Kidney (tissue), 14 donors: ENCODE results near the gene ROR2. TPM values are rescaled to one million over a fixed set of nuclear protein-coding genes. Genes with fewer than 3 reads are reported as not detected.

Experiments used
- DNase-seq, 5 donors: peaks; one replicate each; pipeline ENCODE4 v3.0.0-alpha.2; 2013 to 2020
- FAIRE-seq: peaks from 2 replicates; lab custom pipeline; 2012; peaks lifted over from hg19 to GRCh38; lab: Jason Lieb, UNC
- H3K27ac ChIP-seq, 2 donors: one replicate each; pipeline ENCODE4 v1.7.0; 2013; ENCODE audit warnings: low read depth in 2 of 2, low read length in 2 of 2, inconsistent platforms in 1 of 2
- H3K27me3 ChIP-seq: one replicate; pipeline ENCODE4 v1.7.1; 2013; ENCODE audit warnings: low read length, inconsistent platforms; ENCODE audit not compliant: control insufficient read depth, insufficient read depth
- H3K36me3 ChIP-seq, 3 donors: one replicate each; pipeline versions ENCODE4 v1.7.0 to v1.7.1; 2013; ENCODE audit warnings: low read length in 3 of 3, control low read depth in 1 of 3, inconsistent platforms in 1 of 3; ENCODE audit not compliant: insufficient read depth in 3 of 3, control insufficient read depth in 2 of 3
- H3K4me1 ChIP-seq, 3 donors: one replicate each; pipeline versions ENCODE4 v1.7.0 to v1.7.1; 2013; ENCODE audit warnings: low read length in 3 of 3, inconsistent platforms in 1 of 3, low read depth in 1 of 3; ENCODE audit not compliant: control insufficient read depth in 2 of 3, insufficient read depth in 2 of 3
- H3K4me3 ChIP-seq, 3 donors: one replicate each; pipeline versions ENCODE4 v1.7.0 to v1.8.1; 2013; ENCODE audit warnings: low read length in 3 of 3, control low read depth in 1 of 3, inconsistent platforms in 1 of 3
- H3K9ac ChIP-seq, 3 donors: one replicate each; pipeline versions ENCODE4 v1.7.0 to v1.7.1; 2013; ENCODE audit warnings: low read length in 3 of 3, control low read depth in 1 of 3, inconsistent platforms in 1 of 3
- H3K9me3 ChIP-seq, 3 donors: one replicate each; pipeline versions ENCODE4 v1.7.0 to v1.7.1; 2013; ENCODE audit warnings: low read length in 3 of 3, control low read depth in 1 of 3, inconsistent platforms in 1 of 3; ENCODE audit not compliant: control insufficient read depth in 2 of 3, insufficient read depth in 1 of 3
- intact Hi-C: fragments of 100-400 bp; cut with DNase I; formaldehyde crosslinking; loops from one replicate; pipeline ENCODE4 v1.11.1; 2022
- polyA plus RNA-seq: library from polyadenylated mRNA; stranded (reverse); fragments of 350-450 nt; fragmentation: Illumina TruSeq; extraction: RNeasy Lipid Tissue Mini Kit (QIAGEN cat#74804); gene quantifications from one replicate; pipeline ENCODE4 v1.2.3, GENCODE V29; 2014; ENCODE audit warnings: low read depth, low replicate concordance; ENCODE audit not compliant: insufficient read depth
- total RNA-seq: library from RNA; stranded (reverse); fragmentation: NEBNext Ultra II Directional; extraction: Animal tissue kit (Norgen Biotek cat#: 25700); gene quantifications from one replicate; pipeline ENCODE4 v1.2.1, GENCODE V29; 2021
- TF ChIP-seq, protein P1 (sequence below): IDR thresholded peaks from 3 replicates; pipeline ENCODE4 v1.5.1; 2012; ENCODE audit warnings: mild to moderate bottlenecking, moderate library complexity, borderline replicate concordance; ENCODE audit not compliant: insufficient read depth; ENCODE audit errors: extremely low read depth
- donor health status: control.
- donor health status: control.
- donor health status: control.
- donor health status: control.
- donor health status: control.
- donor health status: DM: yes; HTN: yes; CAD: no.
- donor health status: Normal renal cell carcinoma (clear cell type).

The ROR2 gene
- total and polyA plus RNA-seq, 2 donors from 2014 or later: 1.5 to 5.7 TPM

DNA sequence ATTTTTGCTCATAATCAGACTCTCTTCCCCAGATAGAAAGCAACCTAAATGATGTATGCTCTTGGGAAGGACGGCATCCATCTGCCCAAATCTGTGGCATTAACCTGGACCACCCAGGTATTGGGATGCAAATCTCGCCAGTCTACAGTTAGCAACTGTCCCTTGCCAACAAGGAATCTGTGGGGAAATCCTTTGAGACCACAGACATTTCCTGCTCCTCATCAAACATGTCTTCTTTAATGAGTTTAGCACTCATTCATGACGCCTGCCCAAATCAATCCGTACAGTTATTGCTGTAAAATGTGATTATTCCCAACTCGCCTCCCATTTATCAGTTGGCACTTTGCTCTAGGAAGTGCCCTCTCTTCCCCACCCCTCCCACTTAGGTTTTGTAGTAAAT, 7.8 kb downstream of the ROR2 start:
- TF ChIP-seq, protein P1, sequence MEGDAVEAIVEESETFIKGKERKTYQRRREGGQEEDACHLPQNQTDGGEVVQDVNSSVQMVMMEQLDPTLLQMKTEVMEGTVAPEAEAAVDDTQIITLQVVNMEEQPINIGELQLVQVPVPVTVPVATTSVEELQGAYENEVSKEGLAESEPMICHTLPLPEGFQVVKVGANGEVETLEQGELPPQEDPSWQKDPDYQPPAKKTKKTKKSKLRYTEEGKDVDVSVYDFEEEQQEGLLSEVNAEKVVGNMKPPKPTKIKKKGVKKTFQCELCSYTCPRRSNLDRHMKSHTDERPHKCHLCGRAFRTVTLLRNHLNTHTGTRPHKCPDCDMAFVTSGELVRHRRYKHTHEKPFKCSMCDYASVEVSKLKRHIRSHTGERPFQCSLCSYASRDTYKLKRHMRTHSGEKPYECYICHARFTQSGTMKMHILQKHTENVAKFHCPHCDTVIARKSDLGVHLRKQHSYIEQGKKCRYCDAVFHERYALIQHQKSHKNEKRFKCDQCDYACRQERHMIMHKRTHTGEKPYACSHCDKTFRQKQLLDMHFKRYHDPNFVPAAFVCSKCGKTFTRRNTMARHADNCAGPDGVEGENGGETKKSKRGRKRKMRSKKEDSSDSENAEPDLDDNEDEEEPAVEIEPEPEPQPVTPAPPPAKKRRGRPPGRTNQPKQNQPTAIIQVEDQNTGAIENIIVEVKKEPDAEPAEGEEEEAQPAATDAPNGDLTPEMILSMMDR: no peak
- no peaks in the 10 kb centered on the region for H3K36me3 ChIP-seq
- DNase-seq: no peak
- no peaks in the 10 kb centered on the region for H3K27me3 ChIP-seq
- no peak overlapping the region for H3K27ac ChIP-seq
- H3K4me3 ChIP-seq: no peak overlapping the region
- intact Hi-C loops: no loop called here
- no peak for FAIRE-seq
- no peaks in the 10 kb centered on the region for H3K9me3 ChIP-seq
- H3K9ac ChIP-seq: no peak overlapping the region
- H3K4me1 ChIP-seq: peaks cover 0 to 2% (median 0%) of the 10 kb centered on the region in 3 donors

DNA sequence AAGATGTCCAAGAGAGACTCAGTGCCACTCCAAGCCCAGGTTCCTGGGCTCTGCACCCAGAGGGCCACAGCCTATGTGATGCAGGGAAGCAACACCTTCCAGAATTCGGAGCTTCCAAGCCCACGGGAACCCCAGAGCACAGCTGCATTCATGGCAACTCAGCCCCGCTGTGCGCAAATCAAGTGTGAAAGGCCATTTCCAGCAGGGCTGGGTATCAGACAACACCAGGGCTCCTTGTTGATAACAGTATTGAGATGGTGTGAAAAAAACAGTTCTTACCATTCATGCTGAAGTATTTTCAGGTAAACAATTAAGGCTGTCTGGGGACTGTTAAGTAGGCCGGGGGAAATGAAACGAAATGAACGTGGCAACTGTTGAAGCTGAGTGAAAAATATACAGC, 10.1 kb downstream of the ROR2 start:
- no peak overlapping the region for H3K9ac ChIP-seq
- DNase-seq (no peak), FAIRE-seq (no peak)
- H3K27ac ChIP-seq: no peak overlapping the region
- H3K9me3 ChIP-seq: no peaks in the 10 kb centered on the region
- TF ChIP-seq, protein P1: no peak
- no peaks in the 10 kb centered on the region for H3K27me3 ChIP-seq
- no peaks in the 10 kb centered on the region for H3K36me3 ChIP-seq
- intact Hi-C loops: no loop called here
- no peaks in the 10 kb centered on the region for H3K4me1 ChIP-seq
- H3K4me3 ChIP-seq: no peak overlapping the region

DNA sequence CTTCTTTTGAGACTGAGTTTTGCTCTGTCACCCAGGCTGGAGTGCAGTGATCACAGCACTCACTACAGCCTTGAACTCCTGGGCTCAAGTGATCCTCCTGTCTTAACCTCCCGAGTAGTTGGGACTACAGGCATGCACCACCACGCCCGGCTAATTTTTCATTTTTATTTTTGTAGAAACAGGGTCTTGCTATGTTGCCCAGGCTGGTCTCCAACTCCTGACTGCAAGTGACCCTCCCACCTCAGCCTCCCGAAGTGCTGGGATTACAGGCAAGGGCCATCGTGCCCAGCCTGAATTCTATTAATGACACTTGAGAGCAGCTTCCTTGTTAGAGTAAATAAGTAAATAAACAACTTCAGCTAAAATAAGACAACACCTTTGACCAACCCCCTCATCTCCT, 12.3 kb downstream of the ROR2 start:
- Histone ChIP-seq H3K27ac (no peak overlapping the region), H3K36me3 (no peaks in the 10 kb centered on the region), H3K4me1 (no peaks in the 10 kb centered on the region), H3K4me3 (no peak overlapping the region), H3K27me3 (no peaks in the 10 kb centered on the region), H3K9ac (no peak overlapping the region), H3K9me3 (no peaks in the 10 kb centered on the region)
- TF ChIP-seq, protein P1: no peak
- no peak for DNase-seq
- FAIRE-seq: no peak
- intact Hi-C loops: no loop called here

DNA sequence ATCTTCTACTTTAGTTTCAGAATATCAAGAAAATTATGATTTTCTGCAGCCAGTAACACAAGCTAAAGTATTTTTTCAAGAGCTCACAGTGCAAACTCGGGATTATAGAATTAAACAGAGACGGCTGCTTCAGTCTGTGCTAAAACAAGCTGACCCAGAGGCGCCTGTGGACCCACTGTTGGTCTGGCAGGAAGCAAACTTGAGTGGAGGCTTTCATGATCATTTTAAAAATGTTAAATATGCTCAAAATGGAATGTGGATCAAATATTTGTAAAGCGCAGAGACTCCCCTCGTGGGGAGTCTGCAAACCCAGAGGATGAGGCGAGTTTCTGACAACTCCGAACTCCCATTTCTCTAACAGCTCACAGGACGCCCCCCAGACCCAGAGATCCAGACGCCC, 13.0 kb downstream of the ROR2 start:
- H3K4me3 ChIP-seq: no peak overlapping the region
- TF ChIP-seq, protein P1: no peak
- no peaks in the 10 kb centered on the region for H3K4me1 ChIP-seq
- H3K9ac ChIP-seq: no peak overlapping the region
- H3K27me3 ChIP-seq: no peaks in the 10 kb centered on the region
- DNase-seq (peak in 1 of 5 donors; percentile 8), FAIRE-seq (no peak)
- H3K27ac ChIP-seq: no peak overlapping the region
- intact Hi-C loops: no loop called here
- no peaks in the 10 kb centered on the region for H3K9me3 ChIP-seq
- H3K36me3 ChIP-seq: no peaks in the 10 kb centered on the region
